ENCODE results near the gene TSHZ3. TPM values are rescaled to one million over a fixed set of nuclear protein-coding genes. Genes with fewer than 3 reads are reported as not detected.

Gene TSHZ3
- total RNA-seq, 1 experiment from 2014 or later = 0.05 TPM

DNA sequence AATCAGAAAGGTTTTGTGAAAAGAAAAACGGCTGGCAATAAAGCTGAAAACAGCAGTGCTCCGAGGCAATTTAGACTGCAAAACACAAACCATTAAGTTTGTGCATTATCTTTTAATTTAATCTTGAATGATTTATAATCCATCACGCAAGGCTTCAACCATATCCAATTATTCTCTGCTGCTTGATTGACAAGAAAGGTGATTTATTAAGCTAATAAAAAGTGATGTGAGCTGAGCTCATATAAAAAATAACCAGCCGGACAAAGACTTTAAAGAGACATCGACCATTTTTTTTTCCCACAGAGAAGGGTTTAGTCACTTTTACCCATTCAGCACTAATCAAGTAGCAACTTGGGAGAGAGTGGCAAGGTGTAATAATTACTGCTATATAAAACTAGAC lies 33.6 kb downstream of the TSHZ3 start:
- no peaks in the 10 kb centered on the region for H4K20me1 ChIP-seq (ENCODE audit: insufficient read depth)
- DNase-seq (ENCODE audit: low read depth, low spot score) (no peak), ATAC-seq (no peak)
- intact Hi-C loops (cut with micrococcal nuclease) = no loop called here
- H3K4me1 ChIP-seq (ENCODE audit: control insufficient read depth in 1 of 2, insufficient read depth in 2 of 2, low read length in 2 of 2) = no peaks in the 10 kb centered on the region
- no peak overlapping the region for H2AFZ ChIP-seq (ENCODE audit: low read depth, low read length, poor library complexity, severe bottlenecking)
- H3K9ac ChIP-seq (ENCODE audit: low read length) = no peak overlapping the region
- no peak overlapping the region for H3K27ac ChIP-seq (ENCODE audit: low read depth, low read length)
- no peaks in the 10 kb centered on the region for H3K9me2 ChIP-seq (ENCODE audit: insufficient read depth)
- H3K27me3 ChIP-seq (ENCODE audit: insufficient read depth, low read length) = no peaks in the 10 kb centered on the region
- H3K36me3 ChIP-seq (ENCODE audit: control insufficient read depth in 1 of 2, insufficient read depth in 2 of 2, low read length in 2 of 2) = no peaks in the 10 kb centered on the region
- POLR2A ChIA-PET = no interaction called here
- no peak for TF ChIP-seq ZNF274 (IDR thresholded peaks at IDR 0.05; ENCODE audit: low read depth, low read length)
- TF ChIP-seq SIN3A (IDR thresholded peaks at IDR 0.05; ENCODE audit: low read depth) = no peak
- TF ChIP-seq CTCF (IDR thresholded peaks at IDR 0.05 in 2 of 3, conservative IDR thresholded peaks at IDR 0.05 in 1 of 3; ENCODE audit: borderline replicate concordance in 1 of 3, insufficient read depth in 1 of 3, low read depth in 2 of 3, low read length in 2 of 3) = no peak
- no peak for TF ChIP-seq TCF7L2 (IDR thresholded peaks at IDR 0.05; ENCODE audit: borderline replicate concordance, extremely low read depth, insufficient read depth, insufficient read length)
- TF ChIP-seq POLR2AphosphoS5 (IDR thresholded peaks at IDR 0.05; ENCODE audit: low read depth, low read length) = no peak
- TF ChIP-seq SP1 (IDR thresholded peaks at IDR 0.05; ENCODE audit: low read depth) = no peak
- H3K4me2 ChIP-seq (ENCODE audit: low read length) = no peak overlapping the region
- RAD21 ChIA-PET (ENCODE audit: low non-redundant PET in 1 of 2, low total read pairs in 2 of 2, uncharacterized antibody in 2 of 2, unreplicated experiment in 2 of 2) = no interaction called here
- peaks cover 14 to 31% of the 10 kb centered on the region in 2 experiments; a peak in 3 of 4 replicates for H3K9me3 ChIP-seq (ENCODE audit: control insufficient read depth in 1 of 2, insufficient read depth in 1 of 2, low read depth in 1 of 2, low read length in 2 of 2)
- no peaks in the 10 kb centered on the region for H3K79me2 ChIP-seq (ENCODE audit: insufficient read depth, low read length)
- BruUV-seq (replicated peaks) = no TSS peak
- CTCF ChIA-PET = no interaction called here
- H3K4me3 ChIP-seq (replicated peaks in 1 of 2; ENCODE audit: low read depth in 1 of 2, low read length in 2 of 2) = no peak overlapping the region

GRCh38 chr19:31314849-31315629 lies 34.2 kb downstream of the TSHZ3 start:
- Histone ChIP-seq H4K20me1 (ENCODE audit: insufficient read depth) (no peaks in the 10 kb centered on the region), H2AFZ (ENCODE audit: low read depth, low read length, poor library complexity, severe bottlenecking) (no peak overlapping the region), H3K4me1 (ENCODE audit: control insufficient read depth in 1 of 2, insufficient read depth in 2 of 2, low read length in 2 of 2) (no peaks in the 10 kb centered on the region), H3K36me3 (ENCODE audit: control insufficient read depth in 1 of 2, insufficient read depth in 2 of 2, low read length in 2 of 2) (no peaks in the 10 kb centered on the region), H3K9ac (ENCODE audit: low read length) (no peak overlapping the region), H3K4me3 (replicated peaks in 1 of 2; ENCODE audit: low read depth in 1 of 2, low read length in 2 of 2) (no peak overlapping the region), H3K9me2 (ENCODE audit: insufficient read depth) (no peaks in the 10 kb centered on the region), H3K79me2 (ENCODE audit: insufficient read depth, low read length) (no peaks in the 10 kb centered on the region), H3K27me3 (ENCODE audit: insufficient read depth, low read length) (no peaks in the 10 kb centered on the region), H3K4me2 (ENCODE audit: low read length) (no peak overlapping the region), H3K9me3 (ENCODE audit: control insufficient read depth in 1 of 2, insufficient read depth in 1 of 2, low read depth in 1 of 2, low read length in 2 of 2) (peaks cover 13 to 36% of the 10 kb centered on the region in 2 experiments; a peak in 2 of 4 replicates), H3K27ac (ENCODE audit: low read depth, low read length) (no peak overlapping the region)
- DNase-seq (ENCODE audit: low read depth, low spot score) = no peak
- ChIA-PET RAD21 (ENCODE audit: low non-redundant PET in 1 of 2, low total read pairs in 2 of 2, uncharacterized antibody in 2 of 2, unreplicated experiment in 2 of 2) (no interaction called here), CTCF (no interaction called here), POLR2A (no interaction called here)
- intact Hi-C loops (cut with micrococcal nuclease) = no loop called here
- ATAC-seq = no peak
- no TSS peak for BruUV-seq (replicated peaks)
- TF ChIP-seq SRF (IDR thresholded peaks at IDR 0.05; ENCODE audit: low read depth) = no peak
- no peak for TF ChIP-seq CEBPB (IDR thresholded peaks at IDR 0.05; ENCODE audit: low read depth)
- TF ChIP-seq ELF1 (IDR thresholded peaks at IDR 0.05; ENCODE audit: borderline replicate concordance, low read depth) = no peak
- TF ChIP-seq, protein P1, sequence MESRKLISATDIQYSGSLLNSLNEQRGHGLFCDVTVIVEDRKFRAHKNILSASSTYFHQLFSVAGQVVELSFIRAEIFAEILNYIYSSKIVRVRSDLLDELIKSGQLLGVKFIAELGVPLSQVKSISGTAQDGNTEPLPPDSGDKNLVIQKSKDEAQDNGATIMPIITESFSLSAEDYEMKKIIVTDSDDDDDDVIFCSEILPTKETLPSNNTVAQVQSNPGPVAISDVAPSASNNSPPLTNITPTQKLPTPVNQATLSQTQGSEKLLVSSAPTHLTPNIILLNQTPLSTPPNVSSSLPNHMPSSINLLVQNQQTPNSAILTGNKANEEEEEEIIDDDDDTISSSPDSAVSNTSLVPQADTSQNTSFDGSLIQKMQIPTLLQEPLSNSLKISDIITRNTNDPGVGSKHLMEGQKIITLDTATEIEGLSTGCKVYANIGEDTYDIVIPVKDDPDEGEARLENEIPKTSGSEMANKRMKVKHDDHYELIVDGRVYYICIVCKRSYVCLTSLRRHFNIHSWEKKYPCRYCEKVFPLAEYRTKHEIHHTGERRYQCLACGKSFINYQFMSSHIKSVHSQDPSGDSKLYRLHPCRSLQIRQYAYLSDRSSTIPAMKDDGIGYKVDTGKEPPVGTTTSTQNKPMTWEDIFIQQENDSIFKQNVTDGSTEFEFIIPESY (IDR thresholded peaks at IDR 0.05; ENCODE audit: extremely low read depth, insufficient replicate concordance, low read length) = no peak
- TF ChIP-seq ZFX (IDR thresholded peaks at IDR 0.05) = no peak
- TF ChIP-seq REST (IDR thresholded peaks at IDR 0.05; ENCODE audit: low read depth) = no peak
- no peak for TF ChIP-seq SP1 (IDR thresholded peaks at IDR 0.05; ENCODE audit: low read depth)

All from HCT116 (cell line).